ENCODE data around the gene ALS2. TPM values are rescaled to one million over a fixed set of nuclear protein-coding genes. Genes with fewer than 3 reads are reported as not detected.

Gene ALS2
- total RNA-seq, 1 donor from 2014 or later: 16.5 TPM

- DNase-seq (ENCODE audit: low spot score): no peak
These were observed 22.5 kb downstream of the ALS2 start for GRCh38 chr2:201758234-201758633.

DNA sequence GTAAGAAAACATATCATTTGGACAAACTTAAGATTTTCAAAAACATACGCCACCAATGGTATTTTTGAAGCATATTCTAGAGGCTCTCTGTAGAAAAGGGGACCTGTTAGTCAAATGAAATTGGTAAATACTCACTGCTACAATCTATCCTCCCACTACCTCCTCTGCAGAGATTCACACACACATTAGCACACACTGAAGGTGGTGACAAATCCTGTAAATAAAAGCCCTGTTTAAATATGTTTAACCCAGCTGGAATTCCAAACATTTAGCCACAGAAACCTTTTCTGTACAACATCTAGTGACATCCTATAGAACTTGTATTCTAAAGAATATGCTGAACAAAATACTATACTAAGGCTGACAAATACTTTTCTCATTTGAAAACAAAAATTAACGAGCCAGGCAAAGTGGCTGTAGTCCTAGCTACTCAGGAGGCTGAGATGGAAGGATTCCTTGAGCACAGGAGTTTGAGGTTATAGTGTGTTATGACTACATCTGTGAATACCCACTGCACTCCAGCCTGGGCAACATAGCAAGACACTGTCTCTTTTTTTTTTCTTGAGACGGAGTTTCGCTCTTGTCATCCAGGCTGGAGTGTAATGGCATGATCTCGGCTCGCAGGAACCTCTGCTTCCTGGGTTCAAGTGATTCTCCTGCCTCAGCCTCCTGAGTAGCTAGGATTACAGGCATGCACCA lies 25.9 kb downstream of the ALS2 start:
- no peak for DNase-seq (ENCODE audit: low spot score)

- no peak for DNase-seq (ENCODE audit: low spot score)
These were observed 29.2 kb downstream of the ALS2 start for GRCh38 chr2:201751566-201751965.

GRCh38 chr2:201746551-201746950 lies 34.2 kb downstream of the ALS2 start:
- DNase-seq (ENCODE audit: low spot score): no peak

DNA sequence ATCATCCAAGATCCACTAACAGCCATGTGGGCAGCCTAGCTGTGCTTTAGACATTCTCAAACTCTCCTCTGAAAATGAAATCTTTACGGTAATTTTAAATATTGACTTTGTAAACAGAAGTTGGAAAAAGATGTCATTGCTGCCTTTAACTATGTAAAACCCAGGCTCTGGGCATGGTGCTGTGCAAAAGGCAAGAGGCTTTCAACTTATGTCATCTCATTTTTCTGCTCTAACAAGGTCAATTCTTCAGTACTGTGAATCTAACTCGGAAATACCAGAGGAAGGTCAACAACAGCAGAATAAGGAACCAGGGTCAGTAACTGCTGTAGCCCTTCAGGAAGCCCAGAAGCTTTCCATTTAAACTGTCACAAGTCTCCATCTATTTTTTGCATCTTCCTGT lies 45.2 kb downstream of the ALS2 start:
- DNase-seq (ENCODE audit: low spot score): no peak

GRCh38 chr2:201734111-201734510 lies 46.6 kb downstream of the ALS2 start:
- no peak for DNase-seq (ENCODE audit: low spot score)

DNA sequence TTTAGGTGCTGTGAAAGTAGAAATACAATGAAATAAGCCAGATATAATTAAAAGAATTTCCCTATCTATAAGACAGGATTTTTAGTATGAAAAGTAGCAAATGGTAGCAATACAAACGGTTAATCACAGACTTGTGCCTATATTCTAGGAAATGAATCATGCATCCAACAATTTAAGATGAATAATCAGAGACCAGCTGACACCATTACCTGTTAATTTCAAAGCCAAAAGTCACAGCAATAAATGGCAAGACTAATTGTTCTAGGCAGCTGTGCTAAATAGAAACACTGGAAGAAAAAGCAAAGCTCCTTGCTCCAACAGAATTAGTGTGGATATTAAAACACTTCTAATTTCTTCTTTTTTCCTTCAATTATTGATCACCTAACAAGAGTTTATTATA lies 47.2 kb downstream of the ALS2 start:
- DNase-seq (ENCODE audit: low spot score): no peak

GRCh38 chr2:201730651-201731285 lies 50.0 kb downstream of the ALS2 start:
- no peak for DNase-seq (ENCODE audit: low spot score)

DNA sequence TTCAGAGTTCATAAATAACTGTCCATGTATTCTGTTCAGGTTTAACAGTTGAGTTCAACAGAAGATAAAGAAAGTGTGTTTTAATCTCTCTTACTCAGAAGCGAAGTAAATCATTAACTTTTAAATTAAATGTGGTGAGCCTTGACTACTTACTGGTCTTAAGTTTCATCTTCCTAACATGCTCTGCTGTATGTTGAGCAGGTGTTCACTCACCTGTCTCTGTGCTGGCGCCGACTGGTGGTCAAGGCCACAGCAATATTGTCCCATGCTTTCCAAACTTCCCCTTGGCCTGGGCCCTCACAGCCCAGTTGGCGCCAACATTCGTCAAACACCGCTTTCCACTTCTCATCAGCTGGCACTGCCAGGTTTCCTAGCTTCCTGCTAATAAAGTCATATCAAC lies 65.3 kb downstream of the ALS2 start:
- DNase-seq (ENCODE audit: low spot score): no peak

DNA sequence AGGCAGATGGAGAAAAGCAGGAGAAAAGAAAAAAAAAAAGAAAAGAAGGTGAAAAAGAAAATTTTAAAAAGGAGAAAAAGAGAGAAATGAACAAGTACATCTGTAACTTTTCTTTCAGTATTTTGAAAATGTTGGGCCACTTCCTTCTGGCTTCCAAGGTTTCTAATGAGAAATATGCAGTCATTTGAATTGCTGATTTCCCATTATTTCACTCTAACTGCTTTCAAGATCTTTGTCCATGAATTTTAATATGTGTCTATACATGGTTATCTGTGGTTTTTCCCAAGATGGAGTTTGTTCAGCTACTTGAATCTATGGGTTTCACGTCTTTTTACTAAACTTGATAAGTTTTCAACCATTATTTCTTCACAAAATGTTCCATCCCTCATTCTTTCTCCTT lies 68.0 kb downstream of the ALS2 start:
- no peak for DNase-seq (ENCODE audit: low spot score)

DNA sequence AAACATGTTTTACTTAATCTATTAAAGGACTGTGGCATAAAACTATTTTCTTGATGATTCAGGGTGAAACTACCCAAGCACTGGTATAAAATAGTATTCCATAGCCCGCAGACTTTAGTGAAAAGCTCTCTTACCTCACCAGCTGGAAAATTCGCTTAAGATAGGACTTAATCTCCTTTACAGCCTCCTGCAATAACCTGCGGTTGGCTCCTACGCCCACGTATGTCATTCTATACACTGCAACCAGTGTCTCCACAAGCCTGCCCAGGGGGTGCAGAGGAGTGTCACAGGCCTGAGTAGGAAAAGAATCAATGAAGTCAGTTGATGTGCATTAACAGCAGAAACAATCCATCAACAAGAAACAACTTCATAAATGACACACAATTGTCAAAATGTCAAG lies 71.0 kb downstream of the ALS2 start:
- DNase-seq (ENCODE audit: low spot score): no peak

GRCh38 chr2:201709049-201709448 lies 71.7 kb downstream of the ALS2 start:
- DNase-seq (ENCODE audit: low spot score): no peak

GRCh38 chr2:201707753-201708152 lies 73.0 kb downstream of the ALS2 start:
- no peak for DNase-seq (ENCODE audit: low spot score)

GRCh38 chr2:201707142-201707541 lies 73.6 kb downstream of the ALS2 start:
- no peak for DNase-seq (ENCODE audit: low spot score)

- DNase-seq (ENCODE audit: low spot score): no peak
These were observed 76.2 kb downstream of the ALS2 start for GRCh38 chr2:201704536-201704935.

DNA sequence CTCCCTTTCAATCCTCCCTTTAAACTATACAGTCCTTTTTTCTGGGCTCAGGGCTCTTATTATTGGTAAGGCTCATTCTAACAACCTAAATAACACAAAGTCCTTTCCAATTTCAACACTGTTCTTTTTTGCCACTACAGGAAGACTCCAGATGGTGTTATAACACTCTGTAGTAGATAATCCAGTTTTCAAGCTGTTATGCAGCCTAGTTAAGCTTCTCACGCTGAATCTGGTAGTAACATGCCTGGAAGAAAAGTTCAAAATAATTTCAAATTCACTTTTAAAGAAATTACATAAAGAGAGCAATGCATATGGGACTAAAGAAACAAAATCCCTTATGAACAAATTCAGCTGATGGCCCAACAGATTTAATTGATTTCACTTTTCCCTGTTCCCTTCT lies 79.1 kb downstream of the ALS2 start:
- no peak for DNase-seq (ENCODE audit: low spot score)

DNA sequence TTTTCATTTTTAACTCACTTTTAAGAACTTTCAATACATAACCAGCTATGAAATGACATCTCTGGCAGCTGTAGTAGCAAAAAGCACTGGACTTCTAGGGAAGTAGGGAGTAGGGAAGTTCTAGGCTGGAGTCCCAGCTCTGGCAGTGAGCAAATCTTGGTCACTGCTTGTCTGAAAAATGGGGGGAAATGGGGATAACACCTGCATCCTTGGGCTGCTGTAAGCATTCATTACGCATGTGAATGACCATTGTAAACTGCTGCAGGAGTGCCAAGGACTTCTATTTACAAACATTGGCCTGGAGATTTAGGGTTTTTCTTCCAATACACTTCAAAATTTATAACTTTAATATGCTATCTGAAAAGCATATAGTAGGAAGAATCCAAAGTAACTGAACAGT lies 81.3 kb downstream of the ALS2 start:
- no peak for DNase-seq (ENCODE audit: low spot score)

- no peak for DNase-seq (ENCODE audit: low spot score)
These were observed 82.0 kb downstream of the ALS2 start, which contains the start of gene MPP4 for GRCh38 chr2:201698588-201699226. Gene MPP4, minus strand, starts transcription at chr2:201698644. Its CDS starts 4,690 bp downstream, at chr2:201693954.

- no peak for DNase-seq (ENCODE audit: low spot score)
These were observed 82.8 kb downstream of the ALS2 start for GRCh38 chr2:201697899-201698298.

DNA sequence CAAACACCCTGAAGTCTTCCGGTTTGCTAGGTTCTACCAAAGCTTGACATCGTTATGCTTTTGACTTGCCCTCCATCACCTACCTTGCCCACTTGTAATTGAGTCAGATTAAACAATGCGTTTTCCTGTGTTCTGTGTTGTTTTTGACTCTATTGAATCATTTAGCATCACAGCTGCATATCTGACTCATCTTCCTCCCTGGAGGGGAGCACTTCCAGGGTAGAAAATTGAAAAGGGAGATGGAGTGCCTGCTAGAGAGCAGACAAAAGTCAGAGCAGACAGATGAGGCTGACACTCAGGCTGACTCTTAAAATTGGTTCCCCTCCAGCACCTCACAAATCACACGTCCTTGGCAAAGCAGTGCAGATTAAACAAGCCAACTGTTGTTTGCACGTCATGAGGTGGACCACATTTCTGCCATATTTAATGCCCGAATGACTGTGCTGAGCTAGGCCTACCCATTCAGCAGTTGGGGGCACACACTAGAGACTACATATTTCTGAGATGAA lies 84.5 kb downstream of the ALS2 start:
- DNase-seq (ENCODE audit: low spot score): no peak

DNA sequence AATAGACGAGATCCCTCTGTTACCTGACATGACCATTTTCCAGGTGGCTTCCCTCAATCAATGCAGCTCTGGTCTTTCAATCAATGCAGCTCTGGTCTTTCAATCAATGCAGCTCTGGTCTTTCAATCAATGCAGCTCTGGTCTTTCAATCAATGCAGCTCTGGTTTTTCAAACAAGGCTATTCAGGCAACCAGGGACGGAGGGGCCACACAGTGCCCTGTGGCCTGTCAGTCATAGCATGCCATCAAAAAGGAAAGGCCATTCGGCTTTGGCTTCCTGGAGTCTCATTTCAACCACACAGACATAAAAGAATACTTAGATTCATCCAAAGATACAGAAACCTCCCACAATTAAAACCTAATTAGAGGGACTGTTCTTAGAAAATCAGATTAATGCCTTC lies 95.6 kb downstream of the ALS2 start:
- no peak for DNase-seq (ENCODE audit: low spot score)

DNA sequence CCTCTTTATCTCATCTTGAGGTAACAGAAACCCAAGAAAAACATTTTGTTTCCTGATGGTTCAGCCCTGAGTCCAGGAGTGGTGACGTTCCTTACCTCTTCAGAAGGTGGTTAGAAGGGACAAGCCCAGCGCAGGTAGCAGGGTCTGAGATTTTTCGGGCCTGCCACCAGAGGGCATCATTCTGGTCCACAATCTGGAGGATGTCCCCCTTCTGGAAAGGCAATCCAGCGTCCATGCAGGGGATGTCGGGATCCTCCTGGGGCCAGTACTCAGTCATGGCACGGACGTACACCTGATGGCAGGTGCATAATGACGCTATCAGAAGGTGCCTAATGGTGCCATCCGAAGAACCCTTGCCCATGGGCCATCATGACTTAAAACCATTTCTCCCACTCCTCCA lies 100.0 kb downstream of the ALS2 start:
- DNase-seq (ENCODE audit: low spot score): no peak

- DNase-seq (ENCODE audit: low spot score): no peak
These were observed 102.3 kb downstream of the ALS2 start for GRCh38 chr2:201678401-201678800.

Measured in ureter (tissue), 1 donor.